IMR-90 (cell line): ENCODE data around the gene MRPS31. TPM values are rescaled to one million over a fixed set of nuclear protein-coding genes. Genes with fewer than 3 reads are reported as not detected.

Source experiments
- ATAC-seq: fragments of 200-7000 bp; cut with Tn5 transposase; 2 replicates; pipeline ENCODE4 v1.9.1; 2020; ENCODE audit warnings: low read depth, mild to moderate bottlenecking, moderate library complexity
- BruUV-seq: library from RNA; stranded (reverse); fragments of 400-500 nt; replicated peaks from 2 replicates; lab custom pipeline; 2021; lab: Mats Ljungman, UMichigan
- CTCF ChIA-PET: fragments of 300-600 bp; formaldehyde crosslinking; extraction: SDS; loops from one replicate; lab custom pipeline; 2021; ENCODE audit warnings: antibody characterized with exemption; lab: Yijun Ruan, JAX
- POLR2A ChIA-PET: fragments of 300-600 bp; sonication (Branson Sonifier 250); formaldehyde crosslinking; loops from one replicate; lab custom pipeline; 2022; ENCODE audit warnings: antibody characterized with exemption; ENCODE audit not compliant: unreplicated experiment; lab: Charles Lee
- DNase-seq: peaks from one replicate; pipeline ENCODE4 v3.0.0; 2013
- H2AFZ ChIP-seq: replicated peaks from 2 replicates; pipeline ENCODE3; 2013; ENCODE audit warnings: low read length, mild to moderate bottlenecking; ENCODE audit not compliant: poor library complexity
- H2AK5ac ChIP-seq: 2 replicates; pipeline ENCODE4 v1.6.1; 2013; ENCODE audit warnings: low read depth, low read length, inconsistent platforms
- H2AK9ac ChIP-seq: replicated peaks from 2 replicates; pipeline ENCODE3; 2013; ENCODE audit warnings: mild to moderate bottlenecking, low read depth, low read length, moderate library complexity; ENCODE audit not compliant: poor library complexity
- H2BK120ac ChIP-seq: 2 replicates; pipeline ENCODE4 v1.6.1; 2013; ENCODE audit warnings: low read depth, low read length, inconsistent platforms
- H2BK15ac ChIP-seq: 3 replicates; pipeline ENCODE4 v1.6.1; 2013; ENCODE audit warnings: low read depth, low read length, inconsistent platforms
- H2BK20ac ChIP-seq: 2 replicates; pipeline ENCODE4 v1.6.1; 2013; ENCODE audit warnings: low read depth, mild to moderate bottlenecking, inconsistent platforms, low read length, moderate library complexity
- H2BK5ac ChIP-seq: 2 replicates; pipeline ENCODE4 v1.6.1; 2013; ENCODE audit warnings: mild to moderate bottlenecking, low read depth, low read length, inconsistent platforms; ENCODE audit not compliant: poor library complexity, severe bottlenecking
- H3K14ac ChIP-seq: replicated peaks from 2 replicates; pipeline ENCODE4 v1.6.1; 2013; ENCODE audit warnings: low read depth, low read length, inconsistent platforms
- H3K18ac ChIP-seq: 2 replicates; pipeline ENCODE4 v1.6.1; 2013; ENCODE audit warnings: low read depth, low read length, control low read depth
- H3K23ac ChIP-seq: 2 replicates; pipeline ENCODE4 v1.6.1; 2013; ENCODE audit warnings: low read depth, low read length, inconsistent platforms
- H3K27ac ChIP-seq: 2 replicates; pipeline ENCODE4 v1.5.1; 2013; ENCODE audit warnings: mild to moderate bottlenecking, control low read depth, low read length; ENCODE audit not compliant: insufficient read depth
- H3K27me3 ChIP-seq: 2 replicates; pipeline ENCODE4 v1.6.1; 2013; ENCODE audit warnings: low read length; ENCODE audit not compliant: control insufficient read depth, insufficient read depth
- H3K36me3 ChIP-seq: 2 replicates; pipeline ENCODE4 v1.6.1; 2013; ENCODE audit warnings: low read length, mixed read lengths; ENCODE audit not compliant: control insufficient read depth, insufficient read depth
- H3K4ac ChIP-seq: 2 replicates; pipeline ENCODE4 v1.6.1; 2013; ENCODE audit warnings: low read depth, low read length, inconsistent platforms
- H3K4me1 ChIP-seq: 2 replicates; pipeline ENCODE4 v1.6.1; 2013; ENCODE audit warnings: low read length, mixed read lengths; ENCODE audit not compliant: control insufficient read depth, insufficient read depth
- H3K4me2 ChIP-seq: 2 replicates; pipeline ENCODE4 v1.6.1; 2013; ENCODE audit warnings: low read depth, mild to moderate bottlenecking, control low read depth, low read length, moderate library complexity
- H3K4me3 ChIP-seq: 2 replicates; pipeline ENCODE4 v1.5.1; 2013; ENCODE audit warnings: low read depth, mild to moderate bottlenecking, control low read depth, low read length, moderate library complexity; ENCODE audit not compliant: insufficient read depth
- H3K56ac ChIP-seq: 2 replicates; pipeline ENCODE4 v1.6.1; 2013; ENCODE audit warnings: low read length, inconsistent platforms; ENCODE audit not compliant: insufficient read depth; ENCODE audit errors: extremely low read depth
- H3K79me1 ChIP-seq, 2 experiments: 2 replicates each; pipeline ENCODE4 v1.6.1; 2013; ENCODE audit warnings: low read length in 2 of 2, inconsistent platforms in 1 of 2, low read depth in 1 of 2
- H3K9ac ChIP-seq: 2 replicates; pipeline ENCODE4 v1.6.1; 2013; ENCODE audit warnings: low read depth, low read length, control low read depth
- H3K9me1 ChIP-seq: 2 replicates; pipeline ENCODE4 v1.6.1; 2013; ENCODE audit warnings: low read length, inconsistent platforms; ENCODE audit not compliant: insufficient read depth
- H3K9me3 ChIP-seq: 2 replicates; pipeline ENCODE4 v1.6.1; 2013; ENCODE audit warnings: low read length; ENCODE audit not compliant: control insufficient read depth, insufficient read depth
- H4K20me1 ChIP-seq: 2 replicates; pipeline ENCODE4 v1.6.1; 2013; ENCODE audit warnings: low read length, inconsistent platforms; ENCODE audit not compliant: insufficient read depth
- H4K5ac ChIP-seq: 2 replicates; pipeline ENCODE4 v1.6.1; 2013; ENCODE audit warnings: mild to moderate bottlenecking, low read depth, low read length, control low read depth
- H4K8ac ChIP-seq, 2 experiments: 2 replicates each; pipeline ENCODE4 v1.6.1; 2013; ENCODE audit warnings: low read depth in 2 of 2, low read length in 2 of 2, control low read depth in 1 of 2, inconsistent platforms in 1 of 2
- H4K91ac ChIP-seq: 2 replicates; pipeline ENCODE4 v1.6.1; 2013; ENCODE audit warnings: low read depth, low read length, inconsistent platforms; ENCODE audit not compliant: insufficient read depth
- BHLHE40 ChIP-seq: fragments of 150-350 bp; IDR thresholded peaks from 2 replicates; pipeline ENCODE4 v1.6.1; 2016; ENCODE audit warnings: mild to moderate bottlenecking, low read depth, low read length
- CEBPB ChIP-seq: IDR thresholded peaks from 2 replicates; pipeline ENCODE4 v1.6.1; 2012; ENCODE audit warnings: low read depth, low read length, improper control_type of control experiment
- CHD1 ChIP-seq: IDR thresholded peaks from 2 replicates; pipeline ENCODE4 v1.6.1; 2012; ENCODE audit warnings: low read depth, low read length, improper control_type of control experiment
- CTCF ChIP-seq: conservative IDR thresholded peaks from 2 replicates; pipeline ENCODE4 v1.5.1; 2012; ENCODE audit warnings: mild to moderate bottlenecking, low read depth, low read length, improper control_type of control experiment
- ELK1 ChIP-seq: fragments of 150-350 bp; IDR thresholded peaks from 2 replicates; pipeline ENCODE4 v1.6.1; 2016; ENCODE audit warnings: low read depth, mild to moderate bottlenecking, low read length, moderate library complexity, borderline replicate concordance
- FOS ChIP-seq: fragments of 150-350 bp; IDR thresholded peaks from 2 replicates; pipeline ENCODE4 v1.6.1; 2016; ENCODE audit warnings: low read depth, low read length
- MAFK ChIP-seq: IDR thresholded peaks from 2 replicates; pipeline ENCODE4 v1.6.1; 2012; ENCODE audit warnings: low read depth, low read length, improper control_type of control experiment
- MAZ ChIP-seq: IDR thresholded peaks from 2 replicates; pipeline ENCODE4 v1.6.1; 2012; ENCODE audit warnings: low read depth, mild to moderate bottlenecking, low read length, improper control_type of control experiment, moderate library complexity, borderline replicate concordance
- MXI1 ChIP-seq: IDR thresholded peaks from 2 replicates; pipeline ENCODE4 v1.6.1; 2012; ENCODE audit warnings: low read depth, mild to moderate bottlenecking, low read length, moderate library complexity, borderline replicate concordance
- NFE2L2 ChIP-seq: fragments of 150-350 bp; IDR thresholded peaks from 2 replicates; pipeline ENCODE4 v1.6.1; 2016; ENCODE audit warnings: low read depth, mild to moderate bottlenecking, low read length
- POLR2A ChIP-seq: IDR thresholded peaks from 2 replicates; pipeline ENCODE4 v1.6.1; 2012; ENCODE audit warnings: mild to moderate bottlenecking, low read depth, low read length
- RAD21 ChIP-seq: IDR thresholded peaks from 2 replicates; pipeline ENCODE4 v1.6.1; 2012; ENCODE audit warnings: low read length, improper control_type of control experiment
- RCOR1 ChIP-seq: IDR thresholded peaks from 2 replicates; pipeline ENCODE4 v1.6.1; 2012; ENCODE audit warnings: mild to moderate bottlenecking, low read length, improper control_type of control experiment; ENCODE audit not compliant: insufficient replicate concordance
- RFX5 ChIP-seq: IDR thresholded peaks from 2 replicates; pipeline ENCODE4 v1.8.0; 2012; ENCODE audit warnings: low read depth, mild to moderate bottlenecking, low read length, moderate library complexity
- SMC3 ChIP-seq: fragments of 150-350 bp; IDR thresholded peaks from 2 replicates; pipeline ENCODE4 v1.6.1; 2016; ENCODE audit warnings: low read depth, mild to moderate bottlenecking, antibody characterized with exemption, low read length, moderate library complexity
- USF2 ChIP-seq: fragments of 150-350 bp; IDR thresholded peaks from 2 replicates; pipeline ENCODE4 v1.6.1; 2017; ENCODE audit warnings: mild to moderate bottlenecking, antibody characterized with exemption, low read length, low read depth
- WGBS, 2 experiments: methylation state at CpG; one replicate each; pipeline versions ENCODE4 v1.1.5 to v1.1.7; 2013; ENCODE audit warnings: missing lambda C conversion rate in 2 of 2; ENCODE audit not compliant: insufficient read length in 1 of 2; ENCODE audit errors: extremely low coverage in 2 of 2; 5-methylcytosine and 5-hydroxymethylcytosine counted together
- dilution Hi-C: fragments of 300-500 bp; cut with HindIII; formaldehyde crosslinking; loops from one replicate; pipeline ENCODE4 v1.14.3; 2018; ENCODE audit warnings: low sequenced_read_pairs; ENCODE audit not compliant: unreplicated experiment
- in situ Hi-C: fragments of 300-500 bp; cut with MboI; formaldehyde crosslinking; loops from 3 replicates; pipeline ENCODE4 v1.14.3; 2019; ENCODE audit warnings: low sequenced_read_pairs, inconsistent platforms, mixed read lengths
- intact Hi-C: fragments of 100-400 bp; cut with micrococcal nuclease; formaldehyde crosslinking; loops from 2 replicates; pipeline ENCODE4 v1.10.0; 2022
- polyA plus RNA-seq, 3 experiments: library from polyadenylated mRNA; depleted of rRNA; stranded (reverse); fragments of >200 nt; gene quantifications; 2 replicates each; pipeline ENCODE4 v1.2.3, GENCODE V29; 2012; ENCODE audit warnings: low replicate concordance in 1 of 3
- total RNA-seq: library from RNA; depleted of rRNA; stranded (reverse); fragments of >200 nt; gene quantifications from 2 replicates; pipeline ENCODE4 v1.2.3, GENCODE V29; 2012

MRPS31 gene
- total and polyA plus RNA-seq, 2 of the 4 experiments (the other 2 are of a cell fraction) = 9.3 to 14.8 TPM

GRCh38 chr13:40800559-40800958 is 29.6 kb upstream of the MRPS31 start:
- no peak overlapping the region for H3K56ac ChIP-seq
- H4K5ac ChIP-seq = no peak overlapping the region
- H3K79me1 ChIP-seq = no peaks in the 10 kb centered on the region
- no peak overlapping the region for H3K9ac ChIP-seq
- no peak overlapping the region for H3K18ac ChIP-seq
- ChIA-PET POLR2A (no interaction called here), CTCF (interaction anchor here (0.6 kb wide), 1 partner anchor 17 kb away, joined by 3 read pairs; no protein-coding TSS in a partner anchor)
- H3K36me3 ChIP-seq = peaks cover 25% of the 10 kb centered on the region
- no peak overlapping the region for H4K8ac ChIP-seq
- H3K27ac ChIP-seq = no peak overlapping the region
- no peak overlapping the region for H3K23ac ChIP-seq
- no peak overlapping the region for H2BK20ac ChIP-seq
- no peak overlapping the region for H2AK5ac ChIP-seq
- no peak overlapping the region for H2BK5ac ChIP-seq
- H3K4me3 ChIP-seq = no peak overlapping the region
- intact Hi-C loops = no loop called here
- H2AFZ ChIP-seq = no peak overlapping the region
- dilution Hi-C loops = no loop called here
- no peak overlapping the region for H3K14ac ChIP-seq
- H2BK120ac ChIP-seq = no peak overlapping the region
- H3K27me3 ChIP-seq = no peaks in the 10 kb centered on the region
- H3K9me3 ChIP-seq = no peaks in the 10 kb centered on the region
- in situ Hi-C loops = no loop called here
- H2AK9ac ChIP-seq = no peak overlapping the region
- no TSS peak for BruUV-seq
- no CpG with 5 or more reads among the region's 5 CpGs for WGBS, 2 experiments
- DNase-seq (no peak), ATAC-seq (no peak)
- H4K20me1 ChIP-seq = no peaks in the 10 kb centered on the region
- H3K4ac ChIP-seq = no peak overlapping the region
- no peaks in the 10 kb centered on the region; the same call in 1 of the 2 replicates for H3K9me1 ChIP-seq
- no peak overlapping the region for H3K4me2 ChIP-seq
- H2BK15ac ChIP-seq = no peak overlapping the region
- H4K91ac ChIP-seq = no peak overlapping the region
- TF ChIP-seq NFE2L2 (no peak), CHD1 (no peak), ELK1 (no peak), POLR2A (no peak), RAD21 (no peak), USF2 (no peak), MAZ (no peak), CEBPB (no peak), RFX5 (no peak), CTCF (no peak), MXI1 (no peak), BHLHE40 (no peak), FOS (no peak), RCOR1 (no peak), SMC3 (no peak), MAFK (no peak)
- H3K4me1 ChIP-seq = no peaks in the 10 kb centered on the region
